Myocyte (in vitro differentiated cells): ENCODE measurements around the gene TWIST2. TPM values are rescaled to one million over a fixed set of nuclear protein-coding genes. Genes with fewer than 3 reads are reported as not detected.

Experiments used
- DNase-seq: peaks from one replicate; pipeline ENCODE4 v3.0.0-alpha.2; 2012; ENCODE audit warnings: low read depth
- total RNA-seq: library from RNA; depleted of rRNA; stranded (reverse); fragments of >200 nt; gene quantifications from 2 replicates; pipeline ENCODE4 v1.2.3, GENCODE V29; 2014

TWIST2 gene
- total RNA-seq, 1 donor from 2014 or later, result 5.0 TPM

DNA sequence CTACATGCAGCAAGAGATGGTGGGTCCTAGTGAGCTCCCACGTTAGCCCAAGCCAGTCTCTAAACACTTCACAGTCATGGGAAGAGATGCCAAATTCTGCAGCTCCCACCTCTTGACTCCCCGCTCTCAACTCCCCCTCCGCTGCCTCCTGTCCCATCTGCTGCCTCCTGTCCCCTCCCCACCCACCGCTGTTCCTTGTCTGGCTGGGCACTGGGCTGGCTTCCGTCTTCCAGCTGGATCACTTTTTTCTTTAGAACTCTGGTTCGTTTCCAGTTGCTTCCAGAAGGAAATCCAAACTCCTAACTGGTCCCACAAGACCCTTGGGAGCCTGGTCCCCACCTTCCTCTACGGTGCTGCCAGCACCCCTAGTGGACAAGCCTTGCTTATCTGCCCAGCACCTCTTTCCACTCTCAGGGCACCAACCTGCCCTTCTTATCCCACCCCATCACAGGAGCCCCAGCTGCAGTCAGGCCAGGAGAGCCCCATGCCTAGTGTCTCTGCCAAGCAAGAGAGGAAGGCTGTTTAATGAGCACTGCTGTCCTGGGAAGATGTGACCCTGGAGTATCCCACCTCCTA, 12.1 kb upstream of the TWIST2 start:
- DNase-seq, result no peak

DNA sequence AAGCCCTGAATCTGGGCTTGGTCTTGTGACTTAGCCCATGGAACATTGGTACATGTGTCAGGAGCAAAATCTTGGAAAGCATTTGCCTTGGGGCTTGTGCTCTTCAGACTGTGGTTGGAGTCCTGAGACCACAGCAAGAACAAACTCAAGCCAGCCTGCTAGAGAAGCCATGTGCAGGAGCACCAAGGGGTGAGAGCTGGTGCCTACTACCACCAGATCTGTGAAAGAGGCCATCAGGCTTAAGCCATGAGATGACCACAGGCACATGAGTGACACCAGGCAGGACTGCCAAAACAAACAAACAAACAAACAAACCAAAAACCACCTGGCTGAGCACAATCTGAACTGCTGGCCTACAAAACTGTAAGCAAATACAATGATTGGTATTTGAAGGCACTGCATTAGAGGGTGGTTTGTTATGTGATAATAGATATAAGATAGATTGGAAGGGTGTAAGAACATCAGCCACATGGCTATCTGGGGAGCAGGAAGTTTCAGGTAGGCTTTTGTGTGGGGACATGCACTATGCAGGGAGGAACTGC, 9.0 kb upstream of the TWIST2 start:
- DNase-seq, result no peak

DNA sequence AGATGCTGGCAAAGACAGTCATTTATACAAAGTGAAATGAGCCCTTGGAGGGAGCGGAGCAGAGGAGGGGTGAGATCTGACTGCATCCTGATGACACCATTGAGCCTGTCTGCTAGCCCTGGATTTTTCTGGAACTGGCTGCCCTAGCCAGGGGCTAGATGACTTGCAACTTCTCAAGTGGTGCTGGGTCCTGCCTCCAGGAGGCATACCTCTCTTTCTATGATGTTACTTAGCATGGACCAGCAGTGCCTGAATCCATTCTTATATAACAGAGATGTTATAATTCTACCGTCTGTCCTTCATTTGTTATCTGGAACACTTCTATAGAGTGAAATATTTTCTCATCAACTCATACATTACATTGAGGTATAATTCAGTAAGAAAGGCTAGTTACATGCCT, 8.5 kb upstream of the TWIST2 start:
- DNase-seq, result no peak

DNA sequence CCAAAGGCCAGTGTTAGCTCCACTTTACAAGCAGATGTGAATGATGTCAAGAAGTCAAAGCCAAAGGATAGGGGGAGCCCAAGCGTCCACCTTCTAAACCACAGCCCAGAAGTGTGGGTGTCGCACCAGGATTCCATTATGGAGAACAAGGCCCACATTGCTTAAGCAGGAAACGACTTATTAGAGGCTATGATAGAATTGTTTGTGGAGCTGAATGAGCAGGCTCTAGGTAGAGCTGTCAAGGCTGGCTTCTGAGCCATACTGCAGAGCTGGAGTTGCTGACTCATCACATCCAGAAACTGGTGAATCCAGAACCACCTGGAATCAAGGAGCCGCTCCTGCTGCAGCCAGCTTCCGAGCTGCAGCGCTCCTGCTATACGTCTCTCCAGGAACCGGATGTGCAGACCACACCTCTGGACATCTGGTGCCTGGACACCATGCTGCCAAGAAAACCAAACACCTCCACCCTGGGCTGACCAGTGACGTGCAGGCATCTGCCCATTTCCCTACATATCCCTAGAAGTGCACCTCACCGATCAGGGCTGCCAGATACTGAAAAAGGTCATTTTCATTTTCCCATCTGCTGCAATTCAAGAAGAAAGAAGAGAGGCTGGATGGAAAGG, 6.2 kb upstream of the TWIST2 start:
- no peak for DNase-seq

DNA sequence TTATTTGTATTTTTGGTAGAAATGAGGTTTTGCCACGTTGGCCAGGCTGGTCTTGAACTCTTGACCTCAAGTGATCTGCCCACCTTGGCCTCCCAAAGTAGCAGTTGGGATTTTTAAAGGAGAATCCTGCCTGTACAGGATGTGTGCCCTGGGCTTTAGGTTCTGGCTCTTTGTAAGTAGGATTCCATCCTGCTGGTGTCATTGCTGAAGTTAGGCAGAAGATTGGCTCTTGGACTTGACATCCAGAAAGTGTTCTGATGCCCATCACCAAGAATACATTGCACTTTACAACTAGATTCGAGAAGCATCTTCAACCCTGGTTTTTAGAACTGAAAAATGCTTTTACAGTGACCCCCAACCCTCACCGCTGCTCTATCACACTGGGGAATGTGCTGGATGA, 4.4 kb upstream of the TWIST2 start:
- DNase-seq, result no peak

DNA sequence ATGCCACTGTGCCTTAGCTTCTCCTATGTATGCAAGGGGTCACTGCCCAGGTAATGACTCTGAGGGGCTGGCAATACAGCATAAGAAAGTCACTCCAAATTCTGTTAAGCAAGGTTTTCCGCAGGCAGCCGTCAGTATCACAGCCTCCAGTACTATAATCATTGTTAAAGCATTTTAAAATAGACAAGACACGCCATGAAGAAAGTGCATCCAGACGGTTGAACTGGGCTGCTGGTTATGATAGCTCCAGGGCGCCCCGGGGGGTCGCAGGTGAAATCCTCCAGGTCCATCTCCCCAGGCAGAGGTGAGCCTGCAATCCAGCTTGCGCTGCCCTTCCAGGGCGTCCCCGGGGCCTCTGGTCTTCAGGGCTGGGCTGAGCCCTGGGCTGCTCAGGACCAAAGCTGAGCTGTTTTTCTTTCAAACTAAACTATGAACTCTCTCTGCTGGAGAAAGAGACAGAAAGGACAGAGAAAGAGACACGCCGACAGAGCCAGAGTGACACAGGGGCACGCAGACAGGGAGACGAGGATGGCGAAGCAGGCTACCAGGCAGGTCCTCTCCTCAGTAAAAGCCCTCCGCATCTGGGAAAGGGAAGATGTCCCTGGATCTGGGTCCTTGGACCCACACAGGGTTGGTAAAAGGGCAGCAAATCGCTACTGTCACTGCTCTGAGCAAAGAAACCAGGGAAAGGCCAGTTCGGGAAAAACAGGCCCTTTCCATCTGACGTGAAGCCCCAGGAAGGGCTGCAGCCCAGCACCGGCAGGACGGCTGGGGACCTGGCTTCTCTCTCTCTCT, 2.1 kb upstream of the TWIST2 start:
- no peak for DNase-seq

DNA sequence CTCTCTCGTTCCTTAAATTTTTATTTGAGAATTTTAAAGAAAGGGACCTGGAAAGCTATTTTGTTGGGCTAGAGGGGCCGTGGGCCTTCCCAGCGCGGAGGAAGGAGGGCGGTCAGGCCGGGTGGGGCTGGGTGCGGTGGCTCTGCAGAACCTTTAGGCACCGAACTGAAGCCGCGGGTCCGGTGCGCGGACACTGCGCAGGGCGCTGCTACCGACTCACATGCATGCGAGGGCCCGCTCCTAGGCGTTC, 1.6 kb upstream of the TWIST2 start:
- no peak for DNase-seq

DNA sequence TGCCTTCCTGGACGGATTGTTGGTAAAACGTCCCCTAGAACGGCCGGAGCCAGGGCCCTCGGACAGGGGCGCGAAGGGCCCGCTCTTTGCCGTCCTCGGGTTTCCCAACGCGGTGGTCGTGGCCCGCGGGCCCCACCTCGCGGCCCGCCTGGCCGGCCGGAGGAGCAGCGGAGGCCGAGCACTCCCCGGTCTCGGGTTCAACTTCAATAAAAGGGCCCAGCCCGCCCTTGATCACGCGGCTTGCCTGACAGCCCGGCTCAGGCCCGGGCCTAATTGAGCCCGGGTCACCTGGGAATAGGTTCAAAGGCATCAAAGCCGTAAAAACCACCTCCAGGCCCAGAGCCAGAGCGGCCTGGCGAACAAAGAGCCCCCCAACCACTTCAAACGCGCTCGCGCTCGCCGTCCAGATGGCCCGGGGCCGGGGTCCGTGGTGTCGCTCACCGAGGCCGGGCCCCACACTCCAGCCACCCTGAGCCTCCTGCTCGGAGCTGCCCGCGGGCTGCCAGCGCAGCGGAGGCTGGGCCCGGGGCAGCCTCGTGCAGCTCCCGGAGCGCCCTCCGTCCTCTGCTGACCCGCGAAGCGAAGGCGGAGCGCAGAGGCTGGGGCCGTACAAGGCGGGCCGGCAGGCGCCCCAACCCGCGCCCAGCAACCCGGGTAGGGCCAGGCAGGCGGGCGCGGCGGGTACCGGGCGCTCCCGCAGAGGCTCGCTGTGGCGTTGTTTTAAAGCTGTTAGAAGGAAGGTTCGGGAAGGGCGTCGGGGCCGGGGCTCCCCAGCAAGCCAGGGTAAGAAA, 1.1 kb upstream of the TWIST2 start:
- DNase-seq, result no peak

DNA sequence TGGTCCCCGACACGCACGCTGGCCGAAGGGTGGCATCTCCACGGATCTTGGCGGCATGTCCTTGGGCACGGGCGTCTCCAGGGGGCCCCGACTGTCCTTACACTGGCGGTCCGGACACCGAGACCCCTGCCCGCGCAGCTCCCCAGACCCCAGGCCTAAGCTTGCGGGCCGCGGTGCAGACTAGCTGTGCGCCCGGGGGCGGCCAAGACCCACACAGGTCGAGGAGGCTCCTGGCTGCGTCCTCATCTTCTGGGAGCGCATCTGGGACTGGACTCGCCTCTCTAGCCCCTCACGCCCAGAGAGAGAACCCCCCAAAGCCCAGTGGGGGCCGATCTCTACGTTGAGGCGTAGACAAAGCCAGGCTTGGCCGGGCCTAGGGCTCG, 475 bp upstream of the TWIST2 start:
- DNase-seq, result no peak

DNA sequence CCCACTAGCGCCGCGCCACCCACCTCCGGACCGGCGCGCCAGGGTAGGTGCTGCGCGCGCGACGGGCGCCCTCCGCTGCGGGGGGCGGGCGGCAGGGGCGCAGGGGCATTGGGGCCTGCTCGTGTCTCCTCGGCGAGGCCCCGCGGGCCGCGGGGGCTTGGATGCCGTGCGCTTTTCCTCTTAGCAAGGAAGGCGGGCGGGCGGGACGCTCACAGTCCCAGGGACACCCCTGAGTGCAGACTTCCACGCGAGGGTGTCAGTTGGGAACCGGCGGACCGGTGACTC, 748 bp downstream of the TWIST2 start:
- no peak for DNase-seq

DNA sequence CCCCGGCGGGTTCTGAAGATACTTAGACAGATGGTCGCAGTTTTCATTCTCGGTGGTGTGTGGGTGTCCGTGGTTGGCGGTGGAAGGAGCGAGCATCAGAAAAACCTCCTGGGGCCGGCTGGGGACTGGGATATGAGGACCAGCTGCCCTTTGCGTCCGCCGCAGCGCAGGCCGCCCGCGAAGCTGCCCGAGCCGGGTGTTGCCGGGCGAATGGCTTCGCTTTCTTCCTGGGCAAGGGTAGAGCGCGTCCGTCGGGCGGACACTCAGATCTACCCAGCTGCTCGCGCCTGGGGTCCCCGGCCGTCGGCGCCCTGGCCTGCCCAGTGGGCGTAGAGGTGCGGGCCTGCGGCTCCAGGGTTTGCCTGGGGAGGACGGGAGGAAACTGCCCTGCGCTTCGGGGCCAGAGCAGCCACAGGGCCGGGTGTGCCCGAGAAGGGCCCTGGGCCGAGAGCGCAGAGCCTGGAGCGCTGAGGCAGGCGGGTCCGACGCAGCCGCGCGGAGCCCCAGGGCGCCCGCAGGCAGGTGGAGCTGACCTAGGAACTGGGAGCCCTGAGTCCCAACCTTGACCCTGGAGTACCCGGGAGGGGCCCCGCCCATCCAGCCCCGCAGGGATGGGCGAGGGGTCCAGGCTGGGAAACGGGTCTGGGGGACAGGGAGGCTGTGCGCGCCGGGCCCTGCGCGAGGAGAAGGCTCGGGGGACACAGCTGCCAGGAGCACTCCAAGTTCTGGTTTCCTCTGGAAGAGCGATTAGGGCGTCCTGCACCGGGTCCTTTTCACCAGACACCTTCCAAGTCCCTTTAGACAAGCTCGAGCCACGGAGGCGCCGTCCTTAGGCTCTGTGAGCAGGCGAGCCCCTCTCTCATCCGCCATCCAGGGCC, 1.3 kb downstream of the TWIST2 start:
- DNase-seq, result peak; percentile 38

DNA sequence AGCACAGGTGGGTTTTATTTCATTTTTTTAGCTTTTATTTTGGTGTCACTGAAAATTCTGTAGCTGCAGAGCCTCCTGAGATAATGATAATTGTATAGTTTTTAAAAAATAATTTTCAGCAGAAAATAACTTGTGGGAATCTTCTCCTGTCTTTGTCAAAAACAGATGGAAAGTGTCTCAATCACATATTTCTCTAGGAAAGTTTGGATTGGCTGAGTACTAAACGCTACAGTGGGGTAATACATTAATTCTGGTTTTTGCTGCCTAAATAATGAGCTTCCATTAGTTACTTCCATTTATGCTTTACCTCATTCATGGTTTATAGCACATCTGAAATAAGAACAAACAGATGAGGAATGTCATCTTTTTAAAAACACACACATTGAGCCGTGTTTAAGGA, 2.2 kb downstream of the TWIST2 start:
- DNase-seq, result no peak

DNA sequence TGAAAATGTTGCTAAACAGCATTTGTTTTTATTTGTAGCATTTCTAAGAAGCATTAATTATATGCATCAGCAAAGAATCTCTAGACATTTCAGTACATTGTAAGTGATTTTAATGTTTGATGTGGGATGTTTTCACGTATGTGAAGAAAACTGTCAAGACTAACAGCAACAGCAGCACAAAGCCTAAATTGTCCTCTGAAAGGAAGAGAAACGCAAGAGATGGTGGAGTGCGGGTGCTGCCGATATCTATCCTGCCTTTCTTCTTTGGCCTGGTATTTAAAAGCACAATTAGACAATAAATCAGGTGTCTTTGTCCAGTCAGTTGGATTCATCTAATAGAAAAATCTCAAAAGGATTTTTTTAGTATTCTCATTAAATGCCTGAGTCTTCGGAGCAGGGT, 3.1 kb downstream of the TWIST2 start:
- DNase-seq, result no peak

DNA sequence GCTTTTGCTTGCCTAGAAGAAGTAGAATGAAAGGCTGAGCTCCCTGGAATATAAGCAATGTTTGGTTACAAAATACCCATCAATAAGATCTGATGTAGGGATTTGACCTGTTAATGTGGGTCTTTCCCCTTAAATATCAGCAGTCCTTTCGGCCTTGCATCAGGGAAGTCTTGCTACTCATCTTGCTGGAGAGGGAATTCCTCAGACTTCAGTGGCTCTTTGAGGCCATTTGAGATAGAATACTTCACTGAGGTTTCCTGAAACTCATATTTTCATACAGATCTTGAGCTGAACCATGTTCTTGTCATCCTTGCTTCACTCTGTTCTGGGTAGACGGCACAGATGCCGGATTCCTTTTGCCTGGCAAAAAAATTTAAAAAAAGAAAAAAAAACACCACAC, 3.9 kb downstream of the TWIST2 start:
- DNase-seq, result no peak

DNA sequence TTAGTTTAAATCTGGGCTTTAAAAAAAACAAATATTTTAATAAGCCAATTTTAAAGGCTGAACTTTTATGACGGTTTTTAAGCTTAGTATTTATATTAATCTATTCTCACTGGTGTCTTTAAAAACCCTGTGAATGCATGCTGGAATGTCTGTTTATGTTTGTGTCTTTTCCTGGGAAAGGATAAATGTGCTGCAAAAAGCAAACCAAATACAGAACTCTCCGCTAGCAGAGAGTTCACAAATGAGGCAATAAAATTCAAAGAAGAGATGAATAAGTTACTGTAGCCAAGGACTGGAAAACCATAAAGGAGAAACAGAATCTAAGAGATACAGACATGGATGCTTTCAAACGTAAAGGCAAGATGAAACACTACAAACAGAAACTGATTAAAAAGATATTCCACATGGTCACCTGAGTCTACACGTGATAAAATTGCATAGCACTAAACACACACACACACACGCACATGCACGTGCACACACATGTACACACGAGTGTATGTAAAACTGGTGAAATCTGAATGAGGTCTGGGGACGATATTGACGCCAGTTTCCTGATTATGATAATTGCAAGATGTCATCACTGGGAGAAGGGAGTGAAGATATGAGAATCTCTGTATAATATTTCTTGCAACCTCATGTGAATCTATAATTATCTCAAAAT, 4.5 kb downstream of the TWIST2 start:
- no peak for DNase-seq

DNA sequence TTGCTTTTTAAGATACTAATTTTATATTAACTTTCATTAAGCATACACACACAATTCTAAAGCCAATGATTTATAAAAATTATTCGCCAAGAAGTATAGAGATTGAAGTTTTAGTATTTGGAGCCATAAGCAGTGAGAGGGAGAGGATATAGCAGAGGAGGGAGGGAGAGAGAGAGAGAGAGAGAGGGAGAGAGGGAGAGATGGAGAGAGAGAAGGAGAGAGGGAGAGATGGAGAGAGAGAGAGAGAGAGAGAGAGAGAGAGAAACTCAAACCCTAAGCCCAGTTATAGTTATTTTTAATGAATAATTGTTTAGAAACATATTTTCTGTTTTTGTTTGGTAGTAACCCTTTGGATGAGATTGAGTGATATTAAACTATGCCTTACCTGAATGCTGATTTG, 5.3 kb downstream of the TWIST2 start:
- DNase-seq, result no peak

DNA sequence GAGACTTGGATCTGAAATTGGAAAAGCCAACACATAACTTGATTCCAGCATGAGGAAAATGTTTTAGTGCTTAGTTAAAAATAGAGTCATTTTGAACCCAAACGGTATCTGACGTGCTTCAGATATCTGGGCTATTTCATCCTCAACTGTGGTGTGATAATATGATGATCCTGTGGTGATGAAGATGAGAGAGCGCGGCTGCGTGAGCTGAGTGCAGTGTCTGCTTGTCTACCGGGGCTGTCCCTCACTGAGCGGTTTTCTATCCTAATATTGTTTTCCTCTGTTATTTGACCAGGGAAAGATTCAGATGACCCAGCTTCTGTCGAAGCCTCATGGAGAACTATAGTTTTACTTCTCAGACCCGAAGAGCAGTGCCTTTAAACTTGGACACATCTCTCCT, 5.8 kb downstream of the TWIST2 start:
- no peak for DNase-seq

DNA sequence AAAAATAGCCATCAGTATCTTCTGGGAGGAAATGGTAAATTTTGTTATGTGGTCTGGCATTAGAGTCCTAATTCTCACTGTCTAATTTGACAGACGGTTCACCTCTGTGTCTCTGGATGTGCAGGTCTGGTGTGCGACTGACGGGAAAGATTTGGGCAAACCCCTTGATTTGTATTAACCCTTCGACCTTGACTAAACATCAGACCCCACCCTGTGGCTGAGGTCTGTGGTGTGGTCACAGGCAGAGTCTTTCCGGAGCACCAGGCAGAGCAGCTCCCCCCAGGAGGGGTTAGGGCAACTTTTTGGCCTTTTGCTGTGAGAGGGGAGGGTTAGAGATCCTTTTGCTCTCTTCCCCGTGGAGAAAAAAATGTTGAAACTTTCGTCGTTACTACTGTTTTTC, 6.4 kb downstream of the TWIST2 start:
- no peak for DNase-seq

DNA sequence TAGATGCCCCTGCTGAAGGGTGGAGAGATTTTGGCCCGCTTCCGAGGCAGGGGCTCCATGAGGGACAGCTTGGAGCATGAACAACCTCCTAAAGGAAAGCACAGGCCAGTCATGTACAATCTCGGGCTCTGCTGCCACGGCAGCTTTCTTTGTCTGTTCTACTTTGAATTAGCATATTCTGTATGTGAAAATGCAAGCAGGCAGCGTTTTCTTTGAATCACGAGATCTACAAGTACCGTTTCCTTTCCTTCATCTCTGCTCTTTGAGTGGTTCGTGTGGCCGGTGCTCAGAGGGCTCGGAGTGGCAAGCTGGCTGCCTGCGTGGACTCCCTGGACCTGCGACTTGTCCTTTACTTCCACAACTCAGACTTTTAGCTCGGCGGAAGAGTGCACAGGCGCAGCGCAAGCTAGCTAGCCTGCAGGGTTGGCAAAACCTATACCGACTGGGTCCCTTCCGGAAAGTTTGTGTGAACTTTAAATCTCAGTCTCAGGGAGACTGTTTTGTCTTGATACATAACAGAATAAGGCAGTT, 6.9 kb downstream of the TWIST2 start:
- no peak for DNase-seq

DNA sequence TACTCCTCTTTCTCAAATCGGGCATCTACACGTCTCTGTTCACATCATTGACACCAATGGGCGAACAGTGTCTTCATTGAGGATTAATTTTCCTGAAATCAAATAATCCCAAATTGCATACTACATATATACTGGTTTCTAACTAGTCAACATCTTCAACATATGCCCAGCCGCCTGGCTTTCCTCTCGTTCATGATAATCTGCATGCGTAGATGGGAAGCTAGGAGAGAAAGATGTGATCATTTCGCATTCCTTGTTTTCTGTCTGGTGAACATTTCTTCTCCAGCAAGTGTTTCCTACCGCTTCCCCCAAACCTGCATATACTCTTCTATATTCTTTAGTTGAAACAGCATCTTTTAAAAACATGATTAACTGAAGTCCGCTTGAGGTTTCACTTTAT, 7.4 kb downstream of the TWIST2 start:
- DNase-seq, result no peak
